Measurements from ENCODE around the gene XXYLT1.
"Not testable (repeated sequence)": the region's sequence is repeated elsewhere in the genome, so short reads cannot be mapped to it uniquely, and the experiment has no call there.

XXYLT1 gene

GRCh38 chr3:195063581-195064193 is 207.3 kb downstream of the XXYLT1 start:
- no peak for DNase-seq (ENCODE audit: low read depth in 2 of 2)

DNA sequence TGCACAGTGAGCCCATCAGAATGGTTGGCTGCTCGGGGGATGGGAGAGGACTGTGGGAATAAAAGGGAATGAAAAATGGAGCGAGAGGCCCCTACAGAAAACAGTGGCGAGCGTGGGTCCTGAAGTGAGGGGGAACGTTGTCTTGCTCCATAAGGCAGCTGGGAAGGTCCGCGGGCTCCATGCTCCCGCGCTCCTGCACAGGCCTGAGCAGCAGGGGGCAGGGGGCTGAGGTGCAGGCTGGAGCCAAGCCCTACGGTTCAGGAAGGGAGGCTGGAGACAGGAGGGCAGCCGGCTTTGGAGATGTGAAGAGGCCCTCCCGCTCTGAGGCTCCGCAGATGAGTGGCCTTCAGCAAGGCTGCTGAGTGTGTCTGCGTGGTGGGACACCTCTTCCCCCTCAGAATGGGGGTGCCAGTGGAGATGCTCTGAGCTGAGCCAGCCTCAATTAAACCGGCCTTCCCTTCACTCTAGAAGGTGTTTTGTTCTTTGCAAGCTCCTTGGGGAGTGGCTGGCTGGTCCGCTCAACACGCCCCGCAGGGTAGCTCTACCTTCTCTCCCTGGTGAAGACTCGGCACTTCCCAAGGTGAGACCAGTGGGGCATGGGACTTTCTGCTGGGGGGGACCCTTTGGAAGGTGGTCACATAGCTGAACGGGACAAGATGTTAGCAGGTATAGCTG is 208.0 kb downstream of the XXYLT1 start:
- DNase-seq (ENCODE audit: low read depth in 2 of 2): no peak

GRCh38 chr3:195061756-195062655 is 209.0 kb downstream of the XXYLT1 start:
- no peak for DNase-seq (ENCODE audit: low read depth in 2 of 2)

GRCh38 chr3:195060531-195061291 is 210.2 kb downstream of the XXYLT1 start:
- DNase-seq (ENCODE audit: low read depth in 2 of 2): no peak

DNA sequence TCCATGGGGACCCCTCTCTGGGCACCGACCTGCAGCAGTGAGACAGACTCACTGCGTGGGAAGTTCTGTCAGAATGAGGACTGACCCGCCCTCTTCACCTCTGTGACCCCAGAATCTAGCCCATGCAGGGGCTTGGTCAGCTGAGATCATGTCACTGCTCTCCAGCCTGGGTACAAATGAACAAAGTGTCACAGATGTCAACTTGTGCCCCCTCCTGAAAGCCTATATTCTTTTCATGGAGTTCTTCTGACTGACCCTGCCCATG is 210.8 kb downstream of the XXYLT1 start:
- no peak for DNase-seq (ENCODE audit: low read depth in 2 of 2)

DNA sequence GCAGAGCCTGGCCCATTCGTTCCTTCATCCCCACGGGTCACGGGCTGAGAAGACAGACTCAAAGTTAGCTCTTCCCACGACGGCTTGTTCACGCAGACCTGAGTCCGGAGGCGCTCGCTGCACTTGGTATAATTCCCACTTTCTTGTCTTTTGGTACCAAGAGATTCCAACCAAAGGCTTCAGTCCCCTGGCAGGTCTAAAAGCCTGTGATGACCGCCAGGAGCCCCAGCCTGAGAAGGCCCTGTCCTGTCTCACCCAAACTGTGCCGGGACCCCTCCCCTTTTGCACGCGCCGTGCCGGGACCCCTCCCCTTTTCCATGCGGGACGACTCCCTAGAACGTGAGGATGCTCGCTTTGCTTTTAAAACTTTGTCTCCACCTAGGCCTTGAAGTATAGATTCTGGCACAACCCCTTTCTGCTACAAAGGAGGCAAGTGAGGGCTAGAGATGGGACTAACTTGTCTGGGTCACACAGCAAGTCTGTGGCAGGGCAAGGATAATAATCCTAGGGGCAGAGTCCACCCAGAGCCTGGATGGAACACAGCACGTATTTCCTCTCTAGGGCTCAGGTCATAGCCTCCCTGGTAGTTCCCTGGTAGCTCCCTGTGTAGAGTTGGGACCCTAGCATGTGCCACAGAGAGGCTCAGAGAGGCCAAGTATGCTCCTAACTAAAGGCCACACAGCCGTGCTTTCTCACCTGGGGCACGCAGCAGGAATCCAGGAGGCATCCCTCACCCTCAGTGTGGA is 211.3 kb downstream of the XXYLT1 start:
- DNase-seq (ENCODE audit: low read depth in 2 of 2): no peak

DNA sequence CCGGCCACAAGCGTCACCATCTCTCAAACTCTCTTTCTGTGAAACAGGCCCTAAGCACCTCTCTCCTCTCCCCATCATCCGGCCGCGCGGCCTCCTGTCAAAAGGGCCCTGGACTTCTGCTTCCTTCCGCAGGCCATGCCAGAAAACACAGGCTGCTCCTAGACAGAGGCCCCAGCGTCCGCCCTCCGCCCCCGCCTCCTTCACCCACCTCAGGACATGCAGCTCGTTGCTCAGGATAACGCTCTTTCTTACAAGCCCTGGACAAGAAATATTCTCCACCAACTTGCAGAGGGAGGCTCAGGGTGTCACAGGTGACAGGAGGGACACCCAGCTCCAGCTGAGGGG is 212.0 kb downstream of the XXYLT1 start:
- DNase-seq (ENCODE audit: low read depth in 2 of 2): no peak

GRCh38 chr3:195058336-195059005 is 212.5 kb downstream of the XXYLT1 start:
- no peak for DNase-seq (ENCODE audit: low read depth in 2 of 2)

DNA sequence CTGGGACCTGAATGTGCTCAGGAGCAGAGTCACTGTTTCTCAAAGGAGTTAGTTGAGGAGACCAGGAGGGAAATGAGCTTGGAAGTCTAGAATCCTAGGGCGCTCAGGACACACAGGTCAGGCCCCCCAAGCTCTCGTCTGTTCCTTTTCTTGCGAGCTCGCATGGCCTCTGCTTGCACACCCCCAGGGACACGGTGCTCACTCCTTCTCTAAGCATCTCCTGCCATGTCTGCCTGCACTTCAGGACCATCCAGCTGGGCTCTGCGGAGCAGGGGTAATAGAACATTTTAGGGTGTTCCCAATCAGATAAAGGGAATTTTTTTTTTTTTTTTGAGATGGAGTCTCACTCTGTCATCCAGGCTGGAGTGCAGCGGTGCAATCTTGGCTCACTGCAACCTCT is 213.2 kb downstream of the XXYLT1 start:
- no peak for DNase-seq (ENCODE audit: low read depth in 2 of 2)

- DNase-seq (ENCODE audit: low read depth in 2 of 2): no peak
Measured at GRCh38 chr3:195056506-195056905, 214.5 kb downstream of the XXYLT1 start.

- DNase-seq (ENCODE audit: low read depth in 2 of 2): no peak
Measured at GRCh38 chr3:195054311-195054710, 216.6 kb downstream of the XXYLT1 start.

DNA sequence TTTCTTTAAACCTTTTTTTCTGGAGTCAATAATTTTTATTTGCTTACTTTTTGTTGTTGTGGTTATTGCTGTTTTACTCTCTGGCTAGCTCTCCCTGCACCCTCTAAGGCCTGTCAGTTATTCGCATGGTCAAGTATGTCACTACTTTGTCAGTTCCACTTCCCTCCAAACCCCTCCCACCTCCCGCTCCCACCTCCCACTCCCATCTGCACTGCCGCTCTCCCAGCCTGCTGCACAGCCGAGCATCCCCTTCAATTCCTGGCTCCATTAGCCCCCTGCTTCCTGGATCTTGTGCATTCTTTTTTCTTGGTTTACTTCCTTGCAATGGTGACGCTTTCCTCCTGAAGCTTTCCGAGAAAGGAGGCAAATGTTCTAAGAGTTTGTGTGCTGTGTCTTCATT is 218.0 kb downstream of the XXYLT1 start:
- DNase-seq (ENCODE audit: low read depth in 2 of 2): no peak

GRCh38 chr3:195050296-195050695 is 220.7 kb downstream of the XXYLT1 start:
- not testable (repeated sequence) for DNase-seq (ENCODE audit: low read depth in 2 of 2)

DNA sequence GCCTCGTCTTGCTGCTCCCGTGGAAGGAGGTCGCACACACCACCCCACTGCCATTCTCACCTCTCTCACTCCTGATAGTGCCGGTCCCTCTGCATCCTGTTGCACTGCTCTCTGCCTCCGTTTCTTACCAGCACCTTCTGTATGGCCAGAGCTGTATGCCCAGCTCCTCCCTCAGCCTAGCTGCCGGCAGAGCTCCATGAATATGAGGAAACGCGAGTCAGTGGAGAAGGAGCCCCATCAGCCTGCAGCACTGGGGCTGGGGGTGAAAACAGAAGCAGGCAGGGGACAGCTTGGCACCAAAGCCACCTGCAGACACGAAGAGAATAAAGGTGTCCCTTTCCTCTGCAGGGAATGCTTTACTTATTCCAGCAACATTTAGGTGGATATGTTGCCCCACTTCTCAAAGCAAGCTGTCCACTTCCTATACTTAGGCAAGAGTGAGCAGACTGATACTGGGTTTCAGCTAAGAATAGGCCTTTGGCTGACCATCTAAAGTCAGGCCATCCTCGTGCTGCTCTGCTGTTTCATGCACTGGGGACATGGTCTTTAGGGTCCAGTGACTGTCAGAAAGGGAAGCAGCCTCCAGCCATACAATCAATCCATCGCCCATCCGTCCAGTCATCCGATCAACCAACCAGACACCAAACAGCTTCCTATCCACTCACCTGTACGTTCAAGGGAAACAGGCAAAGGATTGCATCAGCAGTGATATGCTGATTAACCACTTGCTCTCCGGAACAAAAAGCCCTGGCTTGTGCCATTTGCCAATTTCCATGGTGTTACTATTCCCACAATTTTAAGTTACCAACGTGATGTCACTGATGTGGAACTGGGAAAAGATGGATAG is 222.7 kb downstream of the XXYLT1 start:
- no peak for DNase-seq (ENCODE audit: low read depth in 2 of 2)

DNA sequence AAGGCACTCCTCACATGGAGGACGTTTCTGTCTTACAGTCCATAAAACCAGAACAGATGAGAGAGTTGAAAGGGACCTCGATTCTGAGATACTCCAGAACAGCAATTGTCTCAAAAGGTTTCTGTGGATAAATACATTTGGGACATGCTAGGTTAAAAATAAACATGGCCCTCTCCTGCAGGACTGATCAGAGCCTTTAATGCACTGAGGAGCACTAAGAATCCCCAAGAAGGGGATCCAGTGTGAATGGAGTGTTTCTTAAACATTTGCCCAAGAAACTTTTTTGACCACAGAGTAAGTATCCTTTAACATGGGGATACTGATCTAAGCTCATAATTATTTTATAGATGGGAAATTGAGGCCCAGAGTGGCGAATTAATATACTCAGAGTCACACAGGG is 223.4 kb downstream of the XXYLT1 start:
- no peak for DNase-seq (ENCODE audit: low read depth in 2 of 2)

DNA sequence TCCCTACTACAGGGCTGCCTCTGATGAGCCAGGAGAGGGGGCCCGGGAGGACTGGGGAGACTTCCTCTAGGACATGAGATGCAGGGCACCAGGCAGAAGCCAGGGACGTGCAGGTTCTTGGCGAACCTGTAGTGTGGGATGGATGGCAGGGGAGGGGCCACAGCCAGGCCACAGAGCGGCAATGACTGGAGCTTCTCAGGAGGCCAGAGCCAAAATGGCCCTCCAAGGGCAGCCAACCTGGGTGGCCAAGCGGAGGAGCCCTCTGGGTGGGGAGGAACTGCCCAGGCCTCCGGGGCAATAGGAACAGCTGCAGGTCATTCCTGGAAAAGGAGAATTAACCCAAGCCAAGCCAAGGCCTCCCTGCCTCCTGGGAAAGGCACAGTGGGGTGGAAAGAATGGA is 224.5 kb downstream of the XXYLT1 start:
- no peak for DNase-seq (ENCODE audit: low read depth in 2 of 2)

GRCh38 chr3:195045481-195046210 is 225.3 kb downstream of the XXYLT1 start:
- no peak for DNase-seq (ENCODE audit: low read depth in 2 of 2)

DNA sequence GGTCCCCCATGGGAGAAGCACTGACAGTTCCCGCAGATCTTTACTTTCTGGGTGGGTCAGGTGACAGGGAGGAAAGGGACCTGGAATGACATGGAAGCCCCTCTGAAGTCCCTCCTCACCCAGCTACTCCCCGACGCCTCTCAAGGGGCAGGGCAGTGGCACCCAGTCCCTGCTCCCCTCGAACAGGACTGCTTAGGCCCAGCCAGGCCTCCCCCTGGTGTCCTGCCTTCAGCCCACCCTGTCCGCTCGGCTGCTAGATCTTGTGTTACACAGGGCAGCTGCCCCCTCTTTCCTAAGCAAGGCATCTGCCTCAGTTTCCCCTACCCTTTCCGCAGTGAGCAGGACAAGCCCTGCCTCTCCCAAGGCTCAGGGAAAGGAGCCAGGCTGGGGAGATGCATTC is 226.5 kb downstream of the XXYLT1 start:
- no peak for DNase-seq (ENCODE audit: low read depth in 2 of 2)

DNA sequence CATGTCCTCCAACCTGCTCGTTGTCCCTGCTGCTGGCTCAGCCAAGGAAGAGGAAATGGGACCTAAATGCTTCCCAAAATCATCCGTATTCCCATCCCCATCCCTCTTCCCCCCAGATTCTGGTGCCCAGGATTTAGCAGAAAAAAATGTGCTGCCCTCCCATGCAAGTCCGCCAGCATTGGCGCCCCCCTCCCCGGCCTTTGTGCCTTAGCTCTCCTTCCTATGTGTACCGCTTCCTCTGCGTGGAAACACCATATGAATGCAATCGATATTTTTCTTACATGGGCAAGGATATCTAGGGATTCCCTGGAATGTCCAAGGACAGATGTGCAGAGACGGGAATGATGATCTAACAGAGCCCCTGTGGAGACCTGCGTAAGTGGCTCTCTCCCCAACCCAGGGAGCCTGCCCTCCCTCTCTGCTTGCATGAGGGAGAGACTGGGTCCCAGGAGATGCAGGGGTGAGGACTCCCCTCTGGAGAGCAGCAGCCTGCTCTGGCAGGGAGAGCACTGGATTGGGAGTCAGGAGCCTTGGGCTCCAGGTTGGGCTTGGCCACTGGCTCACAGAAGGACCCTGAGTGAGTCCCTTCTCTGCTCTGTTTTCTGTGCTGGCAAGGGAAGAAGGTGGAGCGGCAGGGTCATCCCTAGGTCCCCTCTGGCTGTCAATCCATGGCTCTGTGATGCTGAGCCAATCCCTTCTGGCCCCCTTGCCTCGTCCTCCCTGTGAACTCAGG is 227.2 kb downstream of the XXYLT1 start:
- DNase-seq (ENCODE audit: low read depth in 2 of 2): no peak

Data from stimulated activated CD8-positive, alpha-beta memory T cell treated with anti-CD3 and anti-CD28 coated beads, Interleukin-7, amount 100 ng/mL, for 4 hours (primary cell).